Measurements from ENCODE around the gene MOV10. TPM values are rescaled to one million over a fixed set of nuclear protein-coding genes. Genes with fewer than 3 reads are reported as not detected.

MOV10 gene
- total and polyA plus RNA-seq, 9 of the 15 experiments (the other 6 are each of a cell fraction or from before 2014, with no cell fraction given), result 16.7 to 105 (median 49.5) TPM

- no peaks in the 10 kb centered on the region for H3K9me3 ChIP-seq (replicated peaks; ENCODE audit: control insufficient read depth, insufficient read depth, low read depth, low read length)
Measured at GRCh38 chr1:112703706-112704105, 29.2 kb downstream of the MOV10 start.

GRCh38 chr1:112704391-112704933, 30.0 kb downstream of the MOV10 start:
- Histone ChIP-seq H3K27me3 (ENCODE audit: control insufficient read depth in 2 of 2, insufficient read depth in 2 of 2, low read length in 2 of 2) (no peaks in the 10 kb centered on the region), H3K4me3 (peak overlapping the region; percentile 94), H3K27ac (ENCODE audit: extremely low read depth, low read depth, low read length) (peak overlapping the region; percentile 97), H3K9me3 (replicated peaks; ENCODE audit: control insufficient read depth, insufficient read depth, low read depth, low read length) (no peaks in the 10 kb centered on the region), H4K20me1 (replicated peaks; ENCODE audit: control insufficient read depth, insufficient read depth, low read length) (no peaks in the 10 kb centered on the region), H3K9me1 (ENCODE audit: control insufficient read depth, insufficient read depth, low read length) (no peaks in the 10 kb centered on the region), H3K9ac (ENCODE audit: insufficient read depth in 1 of 2, low read depth in 2 of 2, low read length in 2 of 2) (peak overlapping the region; percentile 83 to 90), H3K4me1 (replicated peaks in 1 of 2; ENCODE audit: control insufficient read depth in 2 of 2, insufficient read depth in 2 of 2, low read length in 2 of 2) (peaks cover 67 to 72% of the 10 kb centered on the region in 2 experiments), H3K4me2 (ENCODE audit: insufficient read depth, low read length) (peak overlapping the region; percentile 98), H2AFZ (ENCODE audit: low read depth, low read length) (peak overlapping the region; percentile 63), H3K36me3 (ENCODE audit: control insufficient read depth, insufficient read depth, low read length) (peaks cover 47% of the 10 kb centered on the region), H3K79me2 (ENCODE audit: control insufficient read depth, insufficient read depth, low read length) (peaks cover 63% of the 10 kb centered on the region)
- intact Hi-C loops (cut with micrococcal nuclease) (loop anchor here (10.0 kb wide), 1 partner anchor 240 kb away; no protein-coding TSS in a partner anchor), in situ Hi-C loops (cut with MboI) (no loop called here)
- FAIRE-seq, result no peak
- ChIA-PET POLR2A (interaction anchor here (0.5 to 4.6 kb wide), 12 partner anchors 11 to 369 kb away, joined by 3 to 42 read pairs (median 4); partner anchors contain the start of genes LRIG2, MOV10, PPM1J and ST7L), CTCF (ENCODE audit: low intra/inter-chr PET ratio) (no interaction called here)
- no peak for DNase-seq (ENCODE audit: extremely low read depth in 1 of 4, low spot score in 3 of 4)
- 36% methylated on average over 7 of the region's 7 CpGs for WGBS (ENCODE audit: insufficient coverage, low coverage, missing lambda C conversion rate)
- ATAC-seq, result no peak
- BruUV-seq (replicated peaks), result no TSS peak
- TF ChIP-seq ZNF740 (CRISPR knock-in tag; IDR thresholded peaks at IDR 0.05) (no peak), ZNF740 (tag; IDR thresholded peaks at IDR 0.05) (0 out of 4 replicates have a peak, but pooled peaks of 1 of the 2 experiments have one; percentile 12), ZNF589 (CRISPR knock-in tag; IDR thresholded peaks at IDR 0.05; ENCODE audit: low read depth) (peak; percentile 72; the same call in 1 of the 2 replicates), FOXP4 (CRISPR knock-in tag; IDR thresholded peaks at IDR 0.05; ENCODE audit: borderline replicate concordance) (0 out of 2 replicates have a peak, but pooled peaks have one; percentile 29), KLF16 (IDR thresholded peaks at IDR 0.05) (no peak), ARHGAP35 (IDR thresholded peaks at IDR 0.05; ENCODE audit: partially characterized antibody) (no peak), ZFP30 (CRISPR knock-in tag; IDR thresholded peaks at IDR 0.05; ENCODE audit: borderline replicate concordance) (no peak), JUN (IDR thresholded peaks at IDR 0.05; ENCODE audit: borderline replicate concordance, low read depth, low read length) (no peak), JUN (CRISPR knock-in tag; IDR thresholded peaks at IDR 0.05; ENCODE audit: borderline replicate concordance) (peak; percentile 29; the same call in 1 of the 2 replicates), KDM4B (IDR thresholded peaks at IDR 0.05; ENCODE audit: borderline replicate concordance in 2 of 2, low read depth in 1 of 2) (peak in 1 of 2 experiments; percentile 7; a peak in 1 of 4 replicates)

More at GRCh38 chr1:112703706-112704105, 29.2 kb downstream of the MOV10 start:
- Histone ChIP-seq H3K9ac (ENCODE audit: insufficient read depth in 1 of 2, low read depth in 2 of 2, low read length in 2 of 2) (peak overlapping the region in 1 of 2 experiments; percentile 90; a peak in 2 of 4 replicates), H3K36me3 (ENCODE audit: control insufficient read depth, insufficient read depth, low read length) (peaks cover 55% of the 10 kb centered on the region), H3K79me2 (ENCODE audit: control insufficient read depth, insufficient read depth, low read length) (peaks cover 68% of the 10 kb centered on the region), H3K27ac (ENCODE audit: extremely low read depth, low read depth, low read length) (peak overlapping the region; percentile 97; the same call in 2 of the 3 replicates), H2AFZ (ENCODE audit: low read depth, low read length) (no peak overlapping the region), H3K27me3 (ENCODE audit: control insufficient read depth in 2 of 2, insufficient read depth in 2 of 2, low read length in 2 of 2) (no peaks in the 10 kb centered on the region), H3K4me2 (ENCODE audit: insufficient read depth, low read length) (peak overlapping the region; percentile 98), H3K9me1 (ENCODE audit: control insufficient read depth, insufficient read depth, low read length) (no peaks in the 10 kb centered on the region), H3K4me3 (no peak overlapping the region), H3K4me1 (replicated peaks in 1 of 2; ENCODE audit: control insufficient read depth in 2 of 2, insufficient read depth in 2 of 2, low read length in 2 of 2) (peaks cover 75 to 79% of the 10 kb centered on the region in 2 experiments), H4K20me1 (replicated peaks; ENCODE audit: control insufficient read depth, insufficient read depth, low read length) (no peaks in the 10 kb centered on the region)
- CTCF ChIA-PET (ENCODE audit: low intra/inter-chr PET ratio), result no interaction called here
- intact Hi-C loops (cut with micrococcal nuclease) (loop anchor here (10.0 kb wide), 1 partner anchor 239 kb away; no protein-coding TSS in a partner anchor), in situ Hi-C loops (cut with MboI) (no loop called here)
- POLR2A ChIA-PET, result interaction anchor here (0.5 to 4.6 kb wide), 6 partner anchors 11 to 498 kb away, joined by 3 to 42 read pairs (median 6); partner anchors contain the start of genes MOV10, PPM1J and ST7L
- ATAC-seq (no peak), DNase-seq (ENCODE audit: extremely low read depth in 1 of 4, low spot score in 3 of 4) (no peak), FAIRE-seq (no peak)
- 86% methylated on average over 8 of the region's 8 CpGs for WGBS (ENCODE audit: insufficient coverage, low coverage, missing lambda C conversion rate)
- no peak for TF ChIP-seq MIER1 (IDR thresholded peaks at IDR 0.05; ENCODE audit: low read depth)
- peak; percentile 33 for TF ChIP-seq KDM5B (IDR thresholded peaks at IDR 0.05; ENCODE audit: insufficient replicate concordance, low read depth, low read length)
- BruUV-seq (replicated peaks), result no TSS peak
